Measurements from ENCODE around the gene NPFF. TPM values are rescaled to one million over a fixed set of nuclear protein-coding genes. Genes with fewer than 3 reads are reported as not detected.

The NPFF gene
- total RNA-seq, 3 donors from 2014 or later: not detected

DNA sequence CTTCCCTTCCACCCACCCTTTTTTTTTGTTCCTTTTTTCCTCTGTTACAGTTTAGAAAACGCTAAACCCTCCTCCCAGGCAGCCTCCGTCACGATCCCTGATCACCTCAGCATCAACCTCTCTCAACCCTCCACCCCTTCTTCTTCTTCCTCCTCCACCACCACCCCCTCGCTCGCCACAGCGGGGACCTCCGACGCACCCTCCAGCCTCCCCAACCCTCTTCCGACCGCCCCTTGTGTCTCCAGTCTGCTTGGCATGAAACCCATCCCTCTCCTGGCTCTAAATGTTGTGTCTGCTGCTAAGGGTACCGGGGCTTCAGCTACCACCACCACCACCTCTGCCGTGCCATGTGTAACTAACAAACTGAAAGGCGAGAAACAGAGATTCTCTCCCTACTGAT, 32.5 kb downstream of the NPFF start:
- peaks cover 9% of the 10 kb centered on the region for H3K4me1 ChIP-seq (ENCODE audit: low read depth)
- H3K36me3 ChIP-seq (ENCODE audit: low read depth): peaks cover 7% of the 10 kb centered on the region
- no peak for TF ChIP-seq CTCF (IDR thresholded peaks at IDR 0.05)
- ATAC-seq: no peak
- H3K4me3 ChIP-seq: no peak overlapping the region
- no peaks in the 10 kb centered on the region for H3K9me3 ChIP-seq
- intact Hi-C loops (cut with DNase I, micrococcal nuclease): no loop called here
- no peak for DNase-seq

DNA sequence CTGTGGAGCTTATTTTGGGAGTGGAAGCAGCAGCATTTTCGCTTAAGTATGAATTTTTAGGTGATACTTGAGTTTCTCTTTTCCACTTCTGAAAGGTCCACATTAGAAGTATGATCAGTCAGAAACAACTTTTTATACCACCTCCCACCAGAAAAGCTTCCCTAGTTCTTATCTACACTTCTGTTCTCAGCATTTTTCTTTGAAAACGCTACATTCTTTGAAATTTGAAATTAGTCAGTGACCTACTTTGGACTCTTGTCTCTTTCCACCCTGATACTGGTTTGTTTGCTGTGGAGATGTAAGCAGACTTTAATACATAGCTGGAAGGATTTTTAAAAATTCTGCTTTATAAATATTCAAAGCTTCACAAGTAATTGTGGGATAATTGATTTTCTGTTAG, 33.2 kb downstream of the NPFF start:
- peaks cover 9% of the 10 kb centered on the region for H3K4me1 ChIP-seq (ENCODE audit: low read depth)
- H3K9me3 ChIP-seq: no peaks in the 10 kb centered on the region
- no peak overlapping the region for H3K4me3 ChIP-seq
- no peak for TF ChIP-seq CTCF (IDR thresholded peaks at IDR 0.05)
- DNase-seq (no peak), ATAC-seq (no peak)
- peaks cover 13% of the 10 kb centered on the region for H3K36me3 ChIP-seq (ENCODE audit: low read depth)
- intact Hi-C loops (cut with DNase I, micrococcal nuclease): no loop called here

- Histone ChIP-seq H3K4me3 (no peak overlapping the region), H3K4me1 (ENCODE audit: low read depth) (peaks cover 9% of the 10 kb centered on the region), H3K9me3 (no peaks in the 10 kb centered on the region), H3K36me3 (ENCODE audit: low read depth) (peaks cover 28% of the 10 kb centered on the region)
- intact Hi-C loops (cut with DNase I, micrococcal nuclease): no loop called here
- TF ChIP-seq CTCF (IDR thresholded peaks at IDR 0.05): no peak
- ATAC-seq (no peak), DNase-seq (no peak)
These were observed 35.2 kb downstream of the NPFF start for GRCh38 chr12:53472056-53472582.

DNA sequence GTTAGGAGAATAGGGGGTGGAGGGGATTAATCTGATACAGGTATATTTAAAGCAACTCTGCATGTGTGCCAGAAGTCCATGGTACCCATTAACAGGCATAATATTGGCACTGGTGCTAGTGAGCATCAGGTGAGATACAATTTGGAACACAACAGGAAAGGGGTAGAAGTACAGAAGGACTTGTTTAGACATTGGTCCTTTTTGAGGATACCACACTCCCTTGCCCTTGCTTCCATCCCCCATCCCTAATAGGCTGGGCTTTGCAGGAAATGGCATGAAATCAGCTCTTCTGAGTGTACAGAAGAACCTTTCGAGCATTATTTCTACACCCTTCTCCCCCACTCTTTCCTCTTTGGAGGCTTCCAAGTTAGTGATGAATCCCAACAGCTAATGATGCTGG, 39.0 kb downstream of the NPFF start:
- Histone ChIP-seq H3K36me3 (ENCODE audit: low read depth) (peaks cover 42% of the 10 kb centered on the region), H3K4me3 (no peak overlapping the region), H3K4me1 (ENCODE audit: low read depth) (peaks cover 4% of the 10 kb centered on the region), H3K9me3 (no peaks in the 10 kb centered on the region)
- ATAC-seq (no peak), DNase-seq (no peak)
- intact Hi-C loops (cut with DNase I, micrococcal nuclease): no loop called here
- TF ChIP-seq CTCF (IDR thresholded peaks at IDR 0.05): no peak

GRCh38 chr12:53467880-53468279, 39.4 kb downstream of the NPFF start:
- no peak for TF ChIP-seq CTCF (IDR thresholded peaks at IDR 0.05)
- Histone ChIP-seq H3K4me3 (no peak overlapping the region), H3K9me3 (no peaks in the 10 kb centered on the region), H3K36me3 (ENCODE audit: low read depth) (peaks cover 42% of the 10 kb centered on the region), H3K4me1 (ENCODE audit: low read depth) (peaks cover 4% of the 10 kb centered on the region)
- intact Hi-C loops (cut with DNase I, micrococcal nuclease): no loop called here
- DNase-seq (no peak), ATAC-seq (no peak)

DNA sequence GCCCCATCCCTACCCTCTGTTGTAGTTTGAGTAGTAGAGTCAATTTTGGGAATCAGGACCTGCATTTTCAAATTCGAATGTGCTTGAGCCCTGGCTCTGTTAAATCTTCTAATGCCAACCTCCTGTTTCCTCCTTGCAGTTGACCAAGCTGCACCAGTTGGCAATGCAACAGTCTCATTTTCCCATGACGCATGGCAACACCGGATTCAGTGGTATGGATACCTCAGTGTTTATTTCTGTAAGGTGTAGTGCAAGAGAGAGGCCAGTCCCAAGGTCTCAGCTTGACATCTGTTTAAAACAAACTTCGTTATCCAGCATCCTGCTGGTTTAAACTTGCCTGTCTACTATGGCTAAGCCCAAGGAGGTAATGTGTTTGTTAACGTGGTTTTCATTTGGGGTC, 40.2 kb downstream of the NPFF start:
- ATAC-seq (no peak), DNase-seq (no peak)
- Histone ChIP-seq H3K9me3 (no peaks in the 10 kb centered on the region), H3K4me1 (ENCODE audit: low read depth) (peaks cover under 1% of the 10 kb centered on the region), H3K4me3 (no peak overlapping the region), H3K36me3 (ENCODE audit: low read depth) (peaks cover 42% of the 10 kb centered on the region)
- TF ChIP-seq CTCF (IDR thresholded peaks at IDR 0.05): no peak
- intact Hi-C loops (cut with DNase I, micrococcal nuclease): no loop called here

Data from mucosa of descending colon (tissue), 3 donors.